Measurements from ENCODE around the gene DUSP2. TPM values are rescaled to one million over a fixed set of nuclear protein-coding genes. Genes with fewer than 3 reads are reported as not detected.

The DUSP2 gene
- total and polyA plus RNA-seq, 2 donors (not counting 1 experiment from before 2014, with no cell fraction given) = 69.8 to 433 TPM

DNA sequence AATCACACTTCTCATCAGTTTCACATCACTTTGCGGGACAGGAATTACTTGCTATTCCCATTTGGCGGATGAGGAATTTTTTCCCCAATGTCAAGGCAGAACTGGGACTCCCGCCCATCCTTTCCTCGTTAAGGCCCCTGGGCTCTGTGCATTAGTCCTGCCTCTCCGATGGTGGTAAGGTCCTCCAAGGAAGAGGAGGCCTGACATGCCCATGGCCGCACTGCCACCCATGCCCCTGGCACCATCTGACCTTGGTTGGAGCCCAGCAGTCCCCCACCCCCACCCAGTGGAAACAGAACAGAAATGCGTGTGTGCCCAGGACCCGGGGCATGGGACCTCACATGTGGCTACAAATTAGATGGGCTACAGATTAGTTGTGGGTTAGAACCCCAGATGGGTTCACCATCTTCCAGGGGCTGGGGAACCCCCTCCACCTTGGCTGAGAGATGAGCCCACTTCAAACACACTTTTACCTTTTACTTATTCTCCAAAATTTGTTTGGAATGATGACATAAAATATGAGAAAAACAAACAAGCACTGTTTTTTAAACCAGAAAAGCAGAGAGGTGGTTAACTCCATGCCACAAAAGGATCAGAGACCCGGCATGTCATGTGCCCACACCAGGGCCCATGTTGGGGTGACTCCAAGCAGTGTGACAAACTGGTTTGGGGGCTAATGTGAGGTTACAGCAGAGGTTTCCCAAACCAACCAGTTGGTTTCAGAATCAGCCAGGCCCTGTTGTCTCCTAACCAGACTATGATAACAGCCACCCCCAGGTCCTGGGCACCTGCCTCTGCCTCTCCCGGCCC is 11.0 kb upstream of the DUSP2 start:
- Mint-ChIP-seq H3K27me3 (no peaks in the 10 kb centered on the region), H3K4me1 (peaks cover 70% of the 10 kb centered on the region), H3K4me3 (peak overlapping the region; percentile 77), H3K9me3 (ENCODE audit: insufficient read depth) (peaks cover 2% of the 10 kb centered on the region), H3K27ac (peak overlapping the region; percentile 46)
- WGBS (ENCODE audit: insufficient coverage) = 73% methylated on average over 6 of the region's 10 CpGs
- Histone ChIP-seq H3K4me1 (ENCODE audit: control insufficient read depth in 2 of 2, insufficient read depth in 2 of 2, low read length in 2 of 2) (peaks cover 50 to 55% of the 10 kb centered on the region in 2 donors), H3K79me2 (ENCODE audit: control insufficient read depth, insufficient read depth, low read length) (no peaks in the 10 kb centered on the region), H3K27ac (ENCODE audit: low read length in 2 of 2) (no peak overlapping the region), H3K36me3 (replicated peaks in 1 of 2; ENCODE audit: control extremely low read depth in 1 of 2, control insufficient read depth in 1 of 2, extremely low read depth in 1 of 2, insufficient read depth in 2 of 2, low read length in 1 of 2) (no peaks in the 10 kb centered on the region), H2AFZ (ENCODE audit: insufficient read depth, low read depth, low read length, poor library complexity, severe bottlenecking) (no peak overlapping the region), H3K4me3 (ENCODE audit: control extremely low read depth in 1 of 5, extremely low read depth in 1 of 5, insufficient read depth in 1 of 5, low read depth in 2 of 5, low read length in 4 of 5) (no peak overlapping the region), H3K9ac (ENCODE audit: low read length) (no peak overlapping the region), H3K27me3 (replicated peaks in 1 of 4; ENCODE audit: control extremely low read depth in 1 of 4, control insufficient read depth in 3 of 4, insufficient read depth in 4 of 4, low read length in 3 of 4) (no peaks in the 10 kb centered on the region), H3K9me3 (ENCODE audit: control extremely low read depth in 1 of 3, control insufficient read depth in 2 of 3, insufficient read depth in 1 of 3, low read length in 2 of 3) (peaks cover 0 to 5% (median 0%) of the 10 kb centered on the region in 3 donors), H4K20me1 (ENCODE audit: control insufficient read depth, insufficient read depth, low read length, poor library complexity, severe bottlenecking) (no peaks in the 10 kb centered on the region), H3K4me2 (replicated peaks; ENCODE audit: low read depth, low read length, poor library complexity, severe bottlenecking) (peak overlapping the region; percentile 69)
- intact Hi-C loops (cut with micrococcal nuclease) = loop anchor here (2.0 kb wide), 1 partner anchor 19 kb away; no protein-coding TSS in a partner anchor
- POLR2A ChIA-PET = interaction anchor here (3.0 to 4.2 kb wide), 2 partner anchors 10 to 17 kb away, joined by 8 to 47 read pairs; partner anchors contain the start of gene DUSP2
- CTCF ChIA-PET = interaction anchor here (1.0 to 23.6 kb wide), 7 partner anchors 8 to 109 kb away, joined by 3 to 1065 read pairs (median 18); partner anchors contain the start of genes ASTL and DUSP2
- peak; percentile 24 for DNase-seq
- ATAC-seq (ENCODE audit: low read depth) = no peak
- no peak for TF ChIP-seq EZH2 (IDR thresholded peaks at IDR 0.05; ENCODE audit: borderline replicate concordance, insufficient read depth, low read depth, low read length, poor library complexity, severe bottlenecking)
- TF ChIP-seq, protein P1, sequence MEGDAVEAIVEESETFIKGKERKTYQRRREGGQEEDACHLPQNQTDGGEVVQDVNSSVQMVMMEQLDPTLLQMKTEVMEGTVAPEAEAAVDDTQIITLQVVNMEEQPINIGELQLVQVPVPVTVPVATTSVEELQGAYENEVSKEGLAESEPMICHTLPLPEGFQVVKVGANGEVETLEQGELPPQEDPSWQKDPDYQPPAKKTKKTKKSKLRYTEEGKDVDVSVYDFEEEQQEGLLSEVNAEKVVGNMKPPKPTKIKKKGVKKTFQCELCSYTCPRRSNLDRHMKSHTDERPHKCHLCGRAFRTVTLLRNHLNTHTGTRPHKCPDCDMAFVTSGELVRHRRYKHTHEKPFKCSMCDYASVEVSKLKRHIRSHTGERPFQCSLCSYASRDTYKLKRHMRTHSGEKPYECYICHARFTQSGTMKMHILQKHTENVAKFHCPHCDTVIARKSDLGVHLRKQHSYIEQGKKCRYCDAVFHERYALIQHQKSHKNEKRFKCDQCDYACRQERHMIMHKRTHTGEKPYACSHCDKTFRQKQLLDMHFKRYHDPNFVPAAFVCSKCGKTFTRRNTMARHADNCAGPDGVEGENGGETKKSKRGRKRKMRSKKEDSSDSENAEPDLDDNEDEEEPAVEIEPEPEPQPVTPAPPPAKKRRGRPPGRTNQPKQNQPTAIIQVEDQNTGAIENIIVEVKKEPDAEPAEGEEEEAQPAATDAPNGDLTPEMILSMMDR (IDR thresholded peaks at IDR 0.05) = no peak

Data from B cell (primary cell).